ENCODE results near the gene TPBG. TPM values are rescaled to one million over a fixed set of nuclear protein-coding genes. Genes with fewer than 3 reads are reported as not detected.

The TPBG gene
- total and polyA plus RNA-seq, 8 donors: 2.8 to 13.6 (median 5.3) TPM

- TF ChIP-seq CTCF (IDR thresholded peaks at IDR 0.05): no peak
- Histone ChIP-seq H3K4me1 (no peaks in the 10 kb centered on the region), H3K36me3 (no peaks in the 10 kb centered on the region), H3K9me3 (no peaks in the 10 kb centered on the region), H3K27me3 (no peaks in the 10 kb centered on the region), H3K27ac (no peak overlapping the region), H3K4me3 (no peak overlapping the region)
- intact Hi-C loops (cut with DNase I): no loop called here
- DNase-seq (no peak), ATAC-seq (no peak), FAIRE-seq (no peak)
- 65 to 83% methylated on average over 2 of the region's 2 CpGs for WGBS, 2 donors
Measured at GRCh38 chr6:82413868-82414267, 50.3 kb downstream of the TPBG start.

- intact Hi-C loops (cut with DNase I): no loop called here
- TF ChIP-seq CTCF (IDR thresholded peaks at IDR 0.05): no peak
- ATAC-seq (no peak), DNase-seq (no peak), FAIRE-seq (no peak)
- no peak overlapping the region for H3K4me3 ChIP-seq
- 86 to 90% methylated on average over 1 of the region's 1 CpG for WGBS, 2 donors
- H3K27ac ChIP-seq: no peak overlapping the region
- H3K4me1 ChIP-seq: no peaks in the 10 kb centered on the region
- H3K9me3 ChIP-seq: no peaks in the 10 kb centered on the region
- H3K27me3 ChIP-seq: no peaks in the 10 kb centered on the region
- no peaks in the 10 kb centered on the region for H3K36me3 ChIP-seq
Measured at GRCh38 chr6:82415820-82416219, 52.2 kb downstream of the TPBG start.

GRCh38 chr6:82416346-82416745 lies 52.7 kb downstream of the TPBG start:
- ATAC-seq (no peak), FAIRE-seq (no peak), DNase-seq (no peak)
- no peak for TF ChIP-seq CTCF (IDR thresholded peaks at IDR 0.05)
- Histone ChIP-seq H3K27ac (no peak overlapping the region), H3K27me3 (no peaks in the 10 kb centered on the region), H3K36me3 (no peaks in the 10 kb centered on the region), H3K9me3 (no peaks in the 10 kb centered on the region), H3K4me3 (no peak overlapping the region), H3K4me1 (no peaks in the 10 kb centered on the region)
- intact Hi-C loops (cut with DNase I): no loop called here
- WGBS, 2 donors: 67 to 70% methylated on average over 2 of the region's 2 CpGs

Other genes with a start within 250 kb of the TPBG start
- gene IBTK, start 116.1 kb upstream of the TPBG start, total RNA-seq: 10 to 100 TPM; 14.3 to 22.7 (median 20.6) TPM
- 10 to 100 TPM; 12.9 to 20.8 TPM for gene IBTK, start 116.1 kb upstream of the TPBG start, polyA plus RNA-seq